ENCODE results near the gene MFNG. TPM values are rescaled to one million over a fixed set of nuclear protein-coding genes. Genes with fewer than 3 reads are reported as not detected.

The MFNG gene
- total RNA-seq, 1 experiment from 2014 or later, result 0.56 TPM

DNA sequence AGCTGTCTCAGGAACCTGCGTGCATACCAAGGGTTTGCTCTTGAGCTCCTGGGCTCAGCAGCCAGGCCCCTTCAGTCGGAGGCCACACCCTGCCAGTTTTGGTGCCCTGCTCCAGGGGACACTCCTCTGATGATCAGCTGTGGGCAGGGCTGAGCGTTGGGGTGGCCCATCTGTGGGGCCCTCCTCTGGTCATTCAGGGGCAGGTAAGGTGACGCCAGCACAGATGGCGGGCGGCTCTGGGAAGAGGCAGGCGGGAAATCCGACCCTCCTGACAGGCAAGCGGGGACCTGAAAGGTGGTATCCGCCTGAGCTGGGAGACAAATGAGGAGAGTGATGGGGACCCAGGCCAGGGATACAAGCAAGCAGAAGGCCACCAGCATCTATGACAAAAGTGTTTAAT lies 3.8 kb upstream of the MFNG start:
- intact Hi-C loops (cut with micrococcal nuclease), result no loop called here
- no peak overlapping the region for H3K27ac Mint-ChIP-seq (ENCODE audit: low read depth, unreplicated experiment)
- ChIA-PET POLR2A (no interaction called here), CTCF (interaction anchor here (0.6 to 0.7 kb wide), 2 partner anchors 18 to 195 kb away, joined by 4 to 5 read pairs; no protein-coding TSS in a partner anchor)
- DNase-seq (ENCODE audit: unreplicated experiment), result no peak
- TF ChIP-seq, protein P1, sequence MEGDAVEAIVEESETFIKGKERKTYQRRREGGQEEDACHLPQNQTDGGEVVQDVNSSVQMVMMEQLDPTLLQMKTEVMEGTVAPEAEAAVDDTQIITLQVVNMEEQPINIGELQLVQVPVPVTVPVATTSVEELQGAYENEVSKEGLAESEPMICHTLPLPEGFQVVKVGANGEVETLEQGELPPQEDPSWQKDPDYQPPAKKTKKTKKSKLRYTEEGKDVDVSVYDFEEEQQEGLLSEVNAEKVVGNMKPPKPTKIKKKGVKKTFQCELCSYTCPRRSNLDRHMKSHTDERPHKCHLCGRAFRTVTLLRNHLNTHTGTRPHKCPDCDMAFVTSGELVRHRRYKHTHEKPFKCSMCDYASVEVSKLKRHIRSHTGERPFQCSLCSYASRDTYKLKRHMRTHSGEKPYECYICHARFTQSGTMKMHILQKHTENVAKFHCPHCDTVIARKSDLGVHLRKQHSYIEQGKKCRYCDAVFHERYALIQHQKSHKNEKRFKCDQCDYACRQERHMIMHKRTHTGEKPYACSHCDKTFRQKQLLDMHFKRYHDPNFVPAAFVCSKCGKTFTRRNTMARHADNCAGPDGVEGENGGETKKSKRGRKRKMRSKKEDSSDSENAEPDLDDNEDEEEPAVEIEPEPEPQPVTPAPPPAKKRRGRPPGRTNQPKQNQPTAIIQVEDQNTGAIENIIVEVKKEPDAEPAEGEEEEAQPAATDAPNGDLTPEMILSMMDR (IDR thresholded peaks at IDR 0.05; ENCODE audit: unreplicated experiment), result no peak
- no peak overlapping the region for H3K4me3 Mint-ChIP-seq (ENCODE audit: unreplicated experiment)
- peaks cover 13% of the 10 kb centered on the region for H3K4me1 Mint-ChIP-seq (ENCODE audit: insufficient read depth, unreplicated experiment)
- no TSS peak for BruUV-seq (replicated peaks)
- H3K27me3 Mint-ChIP-seq (ENCODE audit: insufficient read depth, unreplicated experiment), result no peaks in the 10 kb centered on the region
- no peaks in the 10 kb centered on the region for H3K9me3 Mint-ChIP-seq (ENCODE audit: unreplicated experiment)
- H3K36me3 Mint-ChIP-seq (ENCODE audit: insufficient read depth, unreplicated experiment), result peaks cover 8% of the 10 kb centered on the region

- POLR2A ChIA-PET, result no interaction called here
- no TSS peak for BruUV-seq (replicated peaks)
- intact Hi-C loops (cut with micrococcal nuclease), result no loop called here
These were observed 2.4 kb upstream of the MFNG start for GRCh38 chr22:37488337-37489135.

DNA sequence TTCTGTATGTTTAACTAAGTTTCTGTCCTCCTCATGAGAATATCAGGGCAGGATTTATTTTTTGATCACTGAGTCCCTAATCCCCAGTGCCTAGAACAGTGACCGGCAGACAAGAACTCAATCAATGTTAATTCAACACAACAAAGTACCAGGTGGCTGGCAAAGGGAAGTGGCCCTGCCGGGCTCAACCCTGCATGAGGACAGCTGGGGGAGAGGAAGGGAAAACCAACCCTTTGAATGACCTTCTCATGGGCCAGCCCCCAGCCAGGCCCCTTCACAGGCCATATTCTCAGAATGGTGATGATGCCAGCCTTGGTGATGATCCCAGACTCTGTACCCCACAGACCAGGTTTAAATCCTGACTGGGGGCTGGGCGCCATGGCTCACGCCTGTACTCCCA lies 1.4 kb upstream of the MFNG start:
- Mint-ChIP-seq H3K9me3 (ENCODE audit: unreplicated experiment) (no peaks in the 10 kb centered on the region), H3K27me3 (ENCODE audit: insufficient read depth, unreplicated experiment) (no peaks in the 10 kb centered on the region), H3K4me3 (ENCODE audit: unreplicated experiment) (no peak overlapping the region), H3K4me1 (ENCODE audit: insufficient read depth, unreplicated experiment) (peaks cover 12% of the 10 kb centered on the region), H3K36me3 (ENCODE audit: insufficient read depth, unreplicated experiment) (peaks cover 8% of the 10 kb centered on the region), H3K27ac (ENCODE audit: low read depth, unreplicated experiment) (no peak overlapping the region)
- ChIA-PET CTCF (interaction anchor here (0.6 to 1.6 kb wide), 2 partner anchors 15 to 205 kb away, joined by 3 to 4 read pairs; no protein-coding TSS in a partner anchor), POLR2A (no interaction called here)
- intact Hi-C loops (cut with micrococcal nuclease), result no loop called here
- DNase-seq (ENCODE audit: unreplicated experiment), result no peak
- TF ChIP-seq, protein P1 (IDR thresholded peaks at IDR 0.05; ENCODE audit: unreplicated experiment), result no peak
- no TSS peak for BruUV-seq (replicated peaks)

More at GRCh38 chr22:37488337-37489135, 2.4 kb upstream of the MFNG start:
- CTCF ChIA-PET, result interaction anchor here (0.6 to 1.6 kb wide), 4 partner anchors 16 to 206 kb away, joined by 3 to 4 read pairs (median 3); no protein-coding TSS in a partner anchor
- H3K9me3 Mint-ChIP-seq (ENCODE audit: unreplicated experiment), result no peaks in the 10 kb centered on the region
- no peak for DNase-seq (ENCODE audit: unreplicated experiment)
- no peak overlapping the region for H3K4me3 Mint-ChIP-seq (ENCODE audit: unreplicated experiment)
- no peak overlapping the region for H3K27ac Mint-ChIP-seq (ENCODE audit: low read depth, unreplicated experiment)
- TF ChIP-seq, protein P1 (IDR thresholded peaks at IDR 0.05; ENCODE audit: unreplicated experiment), result no peak
- no peaks in the 10 kb centered on the region for H3K27me3 Mint-ChIP-seq (ENCODE audit: insufficient read depth, unreplicated experiment)
- H3K4me1 Mint-ChIP-seq (ENCODE audit: insufficient read depth, unreplicated experiment), result peaks cover 13% of the 10 kb centered on the region
- H3K36me3 Mint-ChIP-seq (ENCODE audit: insufficient read depth, unreplicated experiment), result peaks cover 8% of the 10 kb centered on the region

GRCh38 chr22:37487129-37487528 lies 945 bp upstream of the MFNG start:
- Mint-ChIP-seq H3K4me3 (ENCODE audit: unreplicated experiment) (no peak overlapping the region), H3K27me3 (ENCODE audit: insufficient read depth, unreplicated experiment) (no peaks in the 10 kb centered on the region), H3K36me3 (ENCODE audit: insufficient read depth, unreplicated experiment) (peaks cover 8% of the 10 kb centered on the region), H3K9me3 (ENCODE audit: unreplicated experiment) (no peaks in the 10 kb centered on the region), H3K27ac (ENCODE audit: low read depth, unreplicated experiment) (no peak overlapping the region), H3K4me1 (ENCODE audit: insufficient read depth, unreplicated experiment) (peaks cover 12% of the 10 kb centered on the region)
- ChIA-PET POLR2A (interaction anchor here (0.9 to 1.1 kb wide), 2 partner anchors 8 to 19 kb away, joined by 3 to 4 read pairs; no protein-coding TSS in a partner anchor), CTCF (no interaction called here)
- BruUV-seq (replicated peaks), result no TSS peak
- DNase-seq (ENCODE audit: unreplicated experiment), result no peak
- TF ChIP-seq, protein P1 (IDR thresholded peaks at IDR 0.05; ENCODE audit: unreplicated experiment), result no peak
- intact Hi-C loops (cut with micrococcal nuclease), result no loop called here

Data from MCF 10A (cell line).